Measurements from ENCODE around the gene GZMM. TPM values are rescaled to one million over a fixed set of nuclear protein-coding genes. Genes with fewer than 3 reads are reported as not detected.

Gene GZMM
- total RNA-seq, 1 experiment from 2014 or later, result 0.66 TPM

- H3K27me3 Mint-ChIP-seq (ENCODE audit: low read depth), result no peaks in the 10 kb centered on the region
- Histone ChIP-seq H4K8ac (replicated peaks; ENCODE audit: insufficient read length, low read depth, low read length) (no peak overlapping the region), H3K27me3 (ENCODE audit: insufficient read depth, low read length) (no peaks in the 10 kb centered on the region), H3K4ac (ENCODE audit: low read depth, low read length) (no peak overlapping the region), H2BK120ac (ENCODE audit: low read depth, low read length, poor library complexity, severe bottlenecking) (no peak overlapping the region), H3K14ac (ENCODE audit: insufficient read depth, low read length) (no peak overlapping the region), H2BK15ac (ENCODE audit: low read depth, low read length) (no peak overlapping the region), H2BK20ac (ENCODE audit: low read depth, low read length, poor library complexity, severe bottlenecking) (no peak overlapping the region), H3K9me3 (ENCODE audit: control insufficient read depth, low read depth, low read length) (no peaks in the 10 kb centered on the region), H3K27ac (ENCODE audit: insufficient read length, low read depth, low read length) (no peak overlapping the region), H2AFZ (ENCODE audit: low read length) (no peak overlapping the region), H3T11ph (ENCODE audit: low read length) (no peak overlapping the region), H3K56ac (ENCODE audit: insufficient read length, low read depth, low read length) (no peak overlapping the region), H3K18ac (ENCODE audit: insufficient read length, low read depth, low read length) (no peak overlapping the region), H3K79me1 (ENCODE audit: insufficient read depth, low read depth, low read length, poor library complexity, severe bottlenecking) (peaks cover 8% of the 10 kb centered on the region), H3K4me1 (ENCODE audit: insufficient read depth, low read length) (no peaks in the 10 kb centered on the region), H2AK5ac (ENCODE audit: insufficient read length, low read length) (no peak overlapping the region), H3K9ac (ENCODE audit: extremely low read depth, insufficient read length, low read length) (no peak overlapping the region), H3K4me2 (ENCODE audit: insufficient read depth, insufficient read length, low read length) (no peak overlapping the region), H2BK5ac (ENCODE audit: insufficient read length, low read length) (no peak overlapping the region), H3K23ac (ENCODE audit: insufficient read length, low read depth, low read length) (no peak overlapping the region), H4K20me1 (ENCODE audit: control insufficient read depth, insufficient read depth, insufficient read length) (peaks cover 4% of the 10 kb centered on the region), H3K79me2 (ENCODE audit: insufficient read depth, low read length) (peaks cover 13% of the 10 kb centered on the region; the same call in 1 of the 2 replicates), H4K91ac (ENCODE audit: insufficient read length, low read depth, low read length) (no peak overlapping the region), H2BK12ac (ENCODE audit: insufficient read length, low read depth, low read length) (no peak overlapping the region), H4K5ac (ENCODE audit: insufficient read length, low read depth, low read length) (no peak overlapping the region), H3K23me2 (ENCODE audit: insufficient read length, low read depth, low read length, poor library complexity, severe bottlenecking) (peaks cover 6% of the 10 kb centered on the region)
- H3K4me1 Mint-ChIP-seq, result peaks cover 5 to 14% of the 10 kb centered on the region in 2 experiments
- peak overlapping the region in 1 of 2 experiments; percentile 84; a peak in 2 of 5 replicates for H3K4me3 Mint-ChIP-seq
- no CpG with 5 or more reads among the region's 14 CpGs for whole genome bisulfite sequencing (ENCODE audit: extremely low coverage, insufficient read length, low lambda C conversion rate)
- DNase-seq, result no peak
- no peaks in the 10 kb centered on the region for H3K9me3 Mint-ChIP-seq
- H3K36me3 Mint-ChIP-seq (ENCODE audit: insufficient read depth in 1 of 3, low read depth in 3 of 3), result peaks cover 13 to 26% (median 21%) of the 10 kb centered on the region in 3 experiments
- TF ChIP-seq CTCF (conservative IDR thresholded peaks at IDR 0.05), result no peak
- H3K27ac Mint-ChIP-seq, result no peak overlapping the region
Observed at GRCh38 chr19:534088-534487, 9.8 kb upstream of the GZMM start.
